Hematopoietic multipotent progenitor cell treated with erythropoietin and hydrocortisone succinate and interleukin-3 and kit ligand, for 8 days (in vitro differentiated cells): ENCODE data around the gene DENND4B.
"Not testable (repeated sequence)": the region's sequence is repeated elsewhere in the genome, so short reads cannot be mapped to it uniquely, and the experiment has no call there.

ENCODE experiments used
- DNase-seq: peaks from one replicate; pipeline ENCODE4 v3.0.0-alpha.2; 2015

The DENND4B gene

GRCh38 chr1:153946622-153947241, at the start of gene DENND4B:
Gene DENND4B (minus strand): TSS chr1:153946718. CDS start chr1:153944374, 2,344 bp downstream.
- peak; percentile 84 for DNase-seq

- no peak for DNase-seq
Measured at GRCh38 chr1:153995640-153996039, 49.1 kb upstream of the DENND4B start.

GRCh38 chr1:153995202-153995601, 48.7 kb upstream of the DENND4B start:
- DNase-seq = no peak

GRCh38 chr1:153991806-153992205, 45.3 kb upstream of the DENND4B start:
- DNase-seq = no peak

GRCh38 chr1:153991151-153991630, 44.7 kb upstream of the DENND4B start:
- no peak for DNase-seq

GRCh38 chr1:153990468-153991150, 44.1 kb upstream of the DENND4B start, which contains the start of gene RPS27:
Gene RPS27 (plus strand): TSS chr1:153990762. CDS start chr1:153990797, 35 bp downstream.
- DNase-seq = peak; percentile 99

GRCh38 chr1:153987621-153988020, 41.1 kb upstream of the DENND4B start:
- DNase-seq = no peak

GRCh38 chr1:153985941-153986761, 39.6 kb upstream of the DENND4B start, which contains the start of gene RAB13:
Gene RAB13 (minus strand): TSS chr1:153986339. CDS start chr1:153986236, 103 bp downstream.
- peak; percentile 83 for DNase-seq

GRCh38 chr1:153985341-153985912, 38.9 kb upstream of the DENND4B start:
- peak; percentile 27 for DNase-seq

GRCh38 chr1:153984123-153984894, 37.8 kb upstream of the DENND4B start:
- DNase-seq = no peak

- not testable (repeated sequence) for DNase-seq
Measured at GRCh38 chr1:153981735-153982134, 35.2 kb upstream of the DENND4B start.

- not testable (repeated sequence) for DNase-seq
Measured at GRCh38 chr1:153979091-153979490, 32.6 kb upstream of the DENND4B start.

- DNase-seq = peak; percentile 35
Measured at GRCh38 chr1:153978274-153978909, 31.9 kb upstream of the DENND4B start.

- peak; percentile 89 for DNase-seq
Measured at GRCh38 chr1:153977250-153978240, 31.0 kb upstream of the DENND4B start, which contains the start of gene JTB. Gene JTB (minus strand): TSS chr1:153977674. CDS start chr1:153977252, 422 bp downstream.

GRCh38 chr1:153976819-153977249, 30.3 kb upstream of the DENND4B start:
- DNase-seq = peak; percentile 49

- no peak for DNase-seq
Measured at GRCh38 chr1:153973525-153973924, 27.0 kb upstream of the DENND4B start.

- DNase-seq = no peak
Measured at GRCh38 chr1:153973071-153973470, 26.6 kb upstream of the DENND4B start.

- DNase-seq = no peak
Measured at GRCh38 chr1:153970346-153970745, 23.8 kb upstream of the DENND4B start.

- DNase-seq = no peak
Measured at GRCh38 chr1:153968972-153969371, 22.5 kb upstream of the DENND4B start.

- peak; percentile 19 for DNase-seq
Measured at GRCh38 chr1:153968408-153968807, 21.9 kb upstream of the DENND4B start.
